ENCODE results near the gene ANO6.
"Not testable (repeated sequence)": the region's sequence is repeated elsewhere in the genome, so short reads cannot be mapped to it uniquely, and the experiment has no call there.

Gene ANO6

DNA sequence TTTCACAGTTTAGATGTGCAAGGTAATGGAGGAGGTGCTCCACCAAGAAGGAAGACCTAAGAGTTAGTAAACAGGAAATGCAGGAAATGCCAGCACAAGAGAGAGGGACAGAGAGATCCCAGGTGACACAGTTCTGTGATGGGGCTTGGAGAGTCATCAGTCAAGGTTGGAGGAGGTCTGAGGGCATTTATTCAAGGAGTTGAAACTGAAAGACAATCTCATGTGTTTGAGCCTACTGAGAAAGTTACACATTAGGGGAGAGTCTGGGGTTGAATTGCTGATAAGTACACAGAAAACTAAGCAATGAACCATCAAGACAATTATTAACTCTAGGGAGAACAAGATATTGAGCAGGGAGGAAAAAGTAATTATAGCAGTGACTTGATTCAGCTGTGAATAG lies 138.5 kb downstream of the ANO6 start:
- DNase-seq, result no peak

- DNase-seq, result no peak
These were observed 139.8 kb downstream of the ANO6 start for GRCh38 chr12:45355730-45356129.

DNA sequence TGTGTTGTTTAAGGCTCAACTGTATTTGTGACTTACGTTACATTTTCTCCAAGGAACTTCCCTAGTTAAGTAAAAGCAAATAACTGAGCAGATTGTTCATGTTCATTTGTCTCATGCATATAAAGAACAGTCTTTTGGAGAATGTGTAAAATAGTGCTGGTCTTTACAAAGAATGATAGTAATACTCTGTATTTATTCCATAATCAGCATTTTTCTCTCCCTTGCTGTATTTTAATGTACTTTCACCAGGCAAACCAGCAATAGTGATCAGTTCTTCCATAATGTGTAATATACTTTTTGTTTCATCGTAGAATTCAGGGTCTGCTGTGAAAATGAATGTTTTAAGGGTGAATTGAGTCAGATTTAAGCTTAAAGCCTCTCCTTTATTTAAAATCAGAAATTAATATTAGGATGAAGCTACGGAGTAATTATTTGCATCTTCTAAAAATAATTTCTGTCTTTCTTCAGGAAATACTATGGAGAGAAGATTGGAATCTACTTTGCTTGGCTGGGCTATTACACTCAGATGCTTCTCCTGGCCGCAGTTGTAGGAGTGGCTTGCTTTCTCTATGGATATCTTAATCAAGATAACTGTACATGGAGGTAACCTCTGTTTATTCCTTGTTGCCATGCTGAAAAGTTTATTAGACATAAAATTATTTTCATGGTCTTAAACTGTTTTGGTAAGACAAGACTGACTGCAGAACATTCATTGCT lies 141.1 kb downstream of the ANO6 start:
- no peak for DNase-seq

DNA sequence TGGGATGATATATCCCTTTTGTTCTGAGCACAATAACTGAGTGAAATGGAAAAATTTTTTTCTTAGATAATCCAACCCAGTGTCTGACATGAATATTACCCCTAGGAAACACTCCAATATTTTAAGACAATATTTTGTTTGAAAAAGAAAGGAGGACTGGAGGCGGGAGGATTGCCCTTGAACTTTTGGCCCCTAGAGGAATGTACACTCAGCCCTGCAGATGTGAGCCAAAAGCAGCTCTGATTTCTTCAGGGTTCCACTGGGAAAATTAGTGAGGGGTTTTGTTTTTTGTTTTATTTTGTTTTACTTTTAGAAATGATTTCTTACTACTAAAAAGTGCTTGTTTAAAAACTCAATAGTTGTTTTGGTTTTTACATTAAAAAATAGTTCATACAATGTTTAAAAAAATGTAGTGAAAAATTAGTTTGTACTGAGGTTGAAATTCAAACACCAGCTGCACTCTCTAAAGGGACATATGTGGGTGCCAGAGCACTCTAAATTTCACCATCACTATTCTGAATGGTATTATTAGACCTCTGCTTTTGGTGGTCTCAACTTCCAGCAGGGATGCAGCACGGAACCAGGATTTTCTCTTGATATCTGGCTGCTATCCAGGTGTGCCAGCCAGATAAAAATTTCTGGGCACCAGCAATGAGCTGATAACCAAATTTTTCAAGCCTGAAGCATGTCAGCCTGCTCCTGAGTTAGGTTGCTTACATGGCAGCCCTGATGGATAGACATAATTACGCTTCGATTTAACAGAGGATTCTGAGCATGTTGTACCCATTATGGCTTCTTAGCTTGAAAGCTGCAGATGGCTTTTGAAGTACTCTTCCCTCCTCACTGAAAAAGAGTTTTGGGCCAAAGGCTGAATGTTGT lies 141.9 kb downstream of the ANO6 start:
- no peak for DNase-seq

GRCh38 chr12:45362291-45362690 lies 146.4 kb downstream of the ANO6 start:
- DNase-seq, result no peak

DNA sequence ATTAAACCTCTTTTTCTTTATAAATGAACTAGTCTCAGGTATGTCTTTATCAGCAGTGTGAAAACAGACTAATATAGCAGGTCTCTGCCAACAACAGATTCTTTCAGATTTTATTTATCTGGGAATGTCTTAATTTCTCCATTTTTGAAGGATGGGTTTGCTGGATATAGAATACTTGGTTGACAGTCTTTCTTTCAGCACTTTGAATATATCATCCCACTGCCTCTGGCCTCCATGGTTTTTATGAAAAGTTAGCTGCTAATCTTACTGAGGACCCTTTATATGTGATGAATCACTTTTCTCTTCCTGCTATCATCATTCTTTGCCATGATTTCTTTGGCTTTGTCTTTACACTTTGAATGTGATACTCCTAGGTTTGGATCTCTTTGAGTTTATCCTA lies 148.0 kb downstream of the ANO6 start:
- DNase-seq, result no peak

- no peak for DNase-seq
These were observed 153.1 kb downstream of the ANO6 start for GRCh38 chr12:45368841-45369489.

DNA sequence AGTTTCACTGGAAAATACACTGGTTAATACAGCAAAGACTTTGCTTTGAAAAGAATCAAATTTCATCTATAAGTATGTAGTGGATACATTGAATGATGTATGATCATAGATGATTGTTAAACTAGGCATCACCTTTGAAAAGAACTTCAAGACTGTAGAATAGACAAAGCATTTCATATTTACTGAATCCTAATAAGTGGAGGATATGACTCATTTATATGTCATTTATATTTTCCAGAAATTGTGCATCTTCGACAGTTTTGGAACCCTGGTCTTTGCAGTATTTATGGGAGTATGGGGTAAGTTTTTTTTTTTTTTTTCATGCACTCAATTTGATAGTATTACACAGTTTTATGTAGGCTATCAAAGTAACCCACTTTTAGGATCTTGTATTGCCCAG lies 161.9 kb downstream of the ANO6 start:
- DNase-seq, result no peak

- DNase-seq, result no peak
These were observed 163.4 kb downstream of the ANO6 start for GRCh38 chr12:45379261-45379660.

DNA sequence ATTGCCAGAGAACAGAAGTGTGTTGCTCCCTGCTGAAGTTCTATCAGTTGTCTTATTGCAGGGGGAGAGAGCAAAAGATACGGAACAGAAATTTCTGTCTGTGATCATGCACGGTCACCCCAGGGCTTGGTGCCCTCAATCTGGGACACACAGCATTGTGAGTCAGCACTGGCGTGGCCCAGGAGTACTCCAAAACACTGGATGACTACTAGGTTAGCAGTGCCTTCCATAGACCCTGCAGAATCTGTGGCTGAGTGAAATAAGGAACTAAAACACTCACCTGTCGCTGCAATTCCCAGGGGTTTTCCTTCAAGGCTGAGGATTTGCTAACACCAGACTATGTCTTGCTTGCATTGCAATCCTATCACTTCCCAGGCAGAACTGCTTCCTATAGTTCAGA lies 165.5 kb downstream of the ANO6 start:
- no peak for DNase-seq

DNA sequence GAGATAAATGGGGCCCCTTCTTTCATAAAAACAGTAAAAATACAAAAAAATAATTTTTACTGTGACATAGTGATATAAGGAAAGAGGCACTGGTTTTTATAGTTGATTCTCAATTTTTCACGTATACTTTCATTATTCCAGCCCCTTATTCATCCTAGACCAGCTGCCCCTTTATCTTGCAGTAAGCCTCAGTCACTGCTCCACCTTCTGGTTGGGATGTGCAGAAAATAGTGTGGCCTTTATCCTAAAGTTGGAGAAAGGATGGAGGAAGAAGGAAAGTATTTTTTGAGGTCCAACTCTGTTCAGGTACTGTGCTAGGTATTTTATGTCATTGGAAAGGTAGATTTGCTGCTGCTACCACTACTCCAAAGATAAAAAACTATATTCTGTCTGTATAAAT lies 172.7 kb downstream of the ANO6 start:
- DNase-seq, result no peak

- no peak for DNase-seq
These were observed 173.5 kb downstream of the ANO6 start for GRCh38 chr12:45389426-45389825.

GRCh38 chr12:45397499-45397898 lies 181.6 kb downstream of the ANO6 start:
- DNase-seq, result not testable (repeated sequence)

- no peak for DNase-seq
These were observed 182.7 kb downstream of the ANO6 start for GRCh38 chr12:45398552-45398951.

- no peak for DNase-seq
These were observed 185.1 kb downstream of the ANO6 start for GRCh38 chr12:45400991-45401390.

DNA sequence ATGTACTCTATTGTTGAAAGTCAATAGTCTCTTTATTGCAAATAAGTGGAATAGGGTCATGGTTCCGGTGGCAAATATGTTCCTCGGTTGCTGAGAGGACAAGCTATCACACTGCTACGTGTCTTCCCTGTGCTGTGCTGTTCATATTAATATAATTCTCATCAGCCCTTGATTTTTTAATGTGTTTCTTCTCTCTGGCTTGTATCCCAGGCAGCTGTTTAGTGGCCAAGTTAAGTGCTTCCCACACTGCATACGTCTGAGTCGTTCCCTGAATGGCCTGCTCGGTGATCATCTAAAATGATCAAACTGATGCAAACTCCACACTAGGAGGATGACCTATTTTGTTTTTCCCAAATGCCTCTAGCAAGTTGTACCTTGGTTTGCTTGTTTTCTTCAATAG lies 186.4 kb downstream of the ANO6 start:
- no peak for DNase-seq

- DNase-seq, result no peak
These were observed 191.3 kb downstream of the ANO6 start for GRCh38 chr12:45406988-45407850.

GRCh38 chr12:45407981-45408728 lies 192.3 kb downstream of the ANO6 start:
- DNase-seq, result no peak

DNA sequence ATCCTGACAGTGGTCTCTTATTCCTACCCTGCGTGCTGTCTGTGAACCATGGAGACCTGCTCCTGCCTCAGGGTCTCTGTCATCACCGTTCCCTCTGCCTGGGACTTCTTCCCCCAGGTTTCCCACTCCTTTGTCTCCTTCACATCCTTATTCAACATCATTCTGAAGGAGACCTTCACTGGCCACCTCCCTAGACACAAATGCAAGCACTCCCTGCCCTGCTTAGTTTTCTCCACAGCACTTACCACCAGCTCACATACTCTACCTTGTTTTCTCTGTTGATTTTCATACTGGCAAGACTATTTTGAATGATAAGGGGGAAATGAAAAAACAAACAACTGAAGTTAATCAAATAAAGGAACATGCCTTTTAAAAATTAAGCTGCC lies 192.8 kb downstream of the ANO6 start:
- DNase-seq, result no peak

DNA sequence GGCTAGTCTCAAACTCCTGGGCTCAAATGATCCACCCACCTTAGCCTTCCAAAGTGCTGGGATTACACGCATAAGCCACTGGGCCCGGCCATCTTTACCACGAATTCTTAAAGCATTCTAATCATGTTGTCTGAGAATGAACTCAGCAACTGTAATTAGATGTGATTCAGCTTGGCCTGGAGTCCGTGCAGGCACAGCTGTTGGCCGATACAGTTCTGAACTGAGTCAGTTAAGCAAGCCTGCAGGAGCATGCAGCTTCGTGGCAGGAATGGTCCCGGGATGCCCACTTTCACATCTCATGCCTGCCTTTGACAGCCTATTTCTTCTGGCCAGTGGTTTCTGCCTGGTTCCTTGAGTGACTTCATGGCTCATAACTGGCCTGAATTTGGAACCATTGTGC lies 194.1 kb downstream of the ANO6 start:
- no peak for DNase-seq

GRCh38 chr12:45411626-45412025 lies 195.7 kb downstream of the ANO6 start:
- DNase-seq, result no peak

DNA sequence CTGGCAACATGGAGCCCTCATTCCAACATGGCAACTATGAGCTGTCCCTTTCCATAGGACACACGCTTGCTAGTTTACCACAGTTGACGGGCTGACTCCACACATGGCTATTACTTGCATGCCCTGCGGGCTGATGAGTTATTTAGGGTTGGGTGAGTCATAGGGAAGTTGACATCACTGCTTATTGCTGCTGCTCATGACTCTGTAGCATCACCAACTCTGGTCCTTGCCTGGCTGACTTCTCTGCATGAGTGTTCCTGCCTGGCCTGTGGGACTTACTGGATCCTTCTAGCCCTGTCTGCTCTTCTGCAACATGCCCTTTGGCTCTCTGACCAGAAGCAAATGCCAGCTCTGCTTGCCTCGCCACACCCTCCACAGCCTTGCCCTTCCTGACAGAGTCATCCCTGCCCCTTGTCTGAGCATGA lies 199.5 kb downstream of the ANO6 start:
- DNase-seq, result no peak
